GM18868 (cell line): ENCODE measurements around the gene RBM12.

Experiments
- ATAC-seq: cut with Tn5 transposase; IDR thresholded peaks from one replicate; pipeline ENCODE4 v1.9.1; 2021; ENCODE audit warnings: mild to moderate bottlenecking, moderate library complexity; ENCODE audit not compliant: unreplicated experiment

Gene RBM12

DNA sequence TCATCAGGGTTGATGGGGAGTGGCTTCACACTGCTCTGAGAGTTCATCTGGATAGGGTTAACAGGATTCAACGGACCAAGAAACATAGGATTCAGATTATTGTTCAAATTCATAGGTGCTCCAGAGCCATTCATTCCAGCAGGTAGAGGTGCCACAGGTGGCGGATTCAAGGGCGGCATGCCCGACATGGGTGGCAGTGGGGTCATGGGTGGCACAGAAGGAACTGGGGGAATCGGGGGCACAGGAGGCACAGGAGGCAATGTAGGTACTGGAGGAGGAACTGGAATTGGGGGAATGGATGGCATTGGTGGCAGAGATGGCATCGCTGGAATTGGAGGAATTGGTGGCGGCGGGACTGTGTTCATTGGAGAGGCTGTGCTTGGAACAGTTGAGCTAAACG is 10.3 kb downstream of the RBM12 start:
- no peak for ATAC-seq

DNA sequence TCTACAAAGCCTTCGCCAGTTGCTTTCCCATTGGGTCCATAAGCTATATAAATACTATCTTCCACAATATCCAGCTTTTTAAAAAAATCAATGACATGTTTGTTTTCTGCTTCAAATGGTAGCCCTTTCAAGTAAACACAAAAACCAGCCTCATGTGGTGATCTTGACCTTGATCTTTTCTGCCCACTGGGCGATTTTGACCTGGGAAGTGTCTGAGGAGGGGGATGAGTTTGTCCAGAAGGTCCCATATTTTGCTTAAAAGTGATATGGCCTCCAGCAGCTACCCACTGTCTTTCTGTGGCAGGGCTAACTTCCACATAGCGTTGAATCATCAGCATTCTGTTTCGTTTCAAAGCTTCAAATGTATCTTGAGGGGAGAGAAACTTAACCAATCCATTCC is 10.8 kb downstream of the RBM12 start:
- no peak for ATAC-seq

GRCh38 chr20:35653430-35653734 is 11.3 kb downstream of the RBM12 start:
- no peak for ATAC-seq

GRCh38 chr20:35652641-35653429 is 11.9 kb downstream of the RBM12 start:
- no peak for ATAC-seq

- no peak for ATAC-seq
Observed at GRCh38 chr20:35651958-35652357, 12.7 kb downstream of the RBM12 start.

- no peak for ATAC-seq
Observed at GRCh38 chr20:35650632-35651031, 14.1 kb downstream of the RBM12 start.

GRCh38 chr20:35648836-35649235 is 15.9 kb downstream of the RBM12 start:
- ATAC-seq: no peak

- ATAC-seq: no peak
Observed at GRCh38 chr20:35644806-35645205, 19.9 kb downstream of the RBM12 start.

GRCh38 chr20:35643045-35643444 is 21.7 kb downstream of the RBM12 start:
- ATAC-seq: no peak

DNA sequence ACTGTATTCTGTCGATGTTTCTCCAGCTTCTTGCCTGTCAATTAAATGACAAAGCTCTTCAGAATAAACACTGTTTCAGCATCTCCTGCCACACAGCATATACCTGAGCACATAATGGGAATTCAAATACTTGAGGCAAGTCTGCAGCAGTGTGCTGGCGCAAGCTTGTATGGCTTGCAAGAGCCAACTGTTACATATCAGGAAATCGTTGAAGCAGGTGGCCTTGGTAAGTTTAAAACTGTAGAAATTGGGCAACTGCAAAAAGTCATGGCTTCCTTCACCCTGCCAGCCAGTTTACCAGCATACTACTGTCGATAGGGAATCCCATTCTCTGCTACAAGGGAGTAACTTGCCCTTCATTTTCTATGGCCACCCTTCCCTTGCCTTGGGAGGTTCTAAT is 23.0 kb downstream of the RBM12 start:
- no peak for ATAC-seq

GRCh38 chr20:35640724-35641123 is 24.0 kb downstream of the RBM12 start:
- ATAC-seq: no peak

DNA sequence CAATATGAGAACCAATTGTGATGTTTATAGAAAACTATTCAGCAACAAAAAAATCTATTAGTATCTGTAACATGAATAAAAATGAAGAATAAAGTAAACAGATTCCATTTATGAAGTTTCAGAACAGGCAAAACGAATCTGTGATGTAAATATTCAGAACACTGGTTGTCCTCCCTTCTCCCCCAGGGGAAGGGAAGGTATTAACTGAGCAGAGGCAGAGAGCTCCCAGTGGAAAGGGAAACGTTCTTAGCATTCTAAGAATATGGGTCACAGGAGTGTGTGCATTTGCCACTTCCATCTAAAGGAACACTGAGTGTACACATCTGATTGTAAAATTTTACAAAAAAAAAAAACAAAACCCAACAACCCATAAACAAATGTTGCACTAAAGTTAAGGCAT is 25.9 kb downstream of the RBM12 start:
- no peak for ATAC-seq

DNA sequence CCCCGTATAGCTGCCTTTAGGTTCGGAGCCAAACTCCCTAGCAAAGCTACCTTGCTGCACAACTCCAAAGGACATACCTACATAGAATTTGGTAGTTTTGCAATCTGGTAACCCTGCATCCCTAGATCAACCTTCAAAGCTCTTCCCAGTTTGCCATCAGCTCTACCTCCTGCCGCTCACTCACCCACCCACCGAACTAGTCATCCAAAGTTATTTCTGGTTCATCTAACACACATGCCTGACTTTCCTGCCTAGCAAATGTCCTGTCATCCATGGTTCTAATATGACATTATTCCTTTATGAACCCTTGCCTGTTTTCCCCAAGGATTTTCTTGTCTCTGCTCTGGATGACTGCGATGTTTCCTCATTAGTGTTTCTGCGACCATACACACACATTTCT is 27.4 kb downstream of the RBM12 start:
- no peak for ATAC-seq

DNA sequence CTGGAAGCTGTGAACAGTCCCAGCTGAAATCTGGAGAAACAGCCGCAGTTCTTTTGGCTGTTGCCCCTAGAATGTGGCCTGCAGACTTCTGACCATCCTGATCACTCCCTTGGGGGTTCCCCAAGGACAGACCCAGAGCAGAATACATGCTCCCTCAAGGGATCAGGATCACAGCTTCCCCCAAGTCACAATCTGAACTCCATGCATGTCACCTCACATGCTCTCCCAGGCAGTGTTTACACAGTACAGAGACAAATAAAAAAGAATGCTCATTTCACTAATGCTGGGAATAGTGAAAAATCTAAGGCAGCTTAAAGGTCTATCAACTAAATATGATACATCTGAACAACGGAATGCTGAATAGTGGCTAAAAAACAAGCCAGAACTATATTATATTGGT is 28.6 kb downstream of the RBM12 start:
- no peak for ATAC-seq

DNA sequence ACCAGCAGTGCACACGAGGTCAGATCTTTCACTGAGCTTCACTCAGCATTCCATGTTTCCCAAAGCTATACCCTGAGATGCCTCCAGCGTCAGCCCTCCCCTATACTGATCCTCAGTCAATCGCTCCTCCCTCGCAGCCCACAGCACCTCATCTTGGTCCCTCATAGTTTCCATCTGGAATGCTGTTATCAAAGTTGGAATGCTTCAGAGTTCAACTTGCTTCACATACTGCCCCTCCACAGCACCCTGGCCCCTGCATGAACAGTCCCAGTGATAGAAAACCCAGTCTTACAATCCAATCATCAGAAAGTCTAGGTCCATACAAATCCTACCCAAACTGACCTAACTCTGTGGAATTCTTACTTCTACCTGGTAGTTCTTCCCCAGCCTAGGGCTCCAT is 29.0 kb downstream of the RBM12 start:
- ATAC-seq: no peak

DNA sequence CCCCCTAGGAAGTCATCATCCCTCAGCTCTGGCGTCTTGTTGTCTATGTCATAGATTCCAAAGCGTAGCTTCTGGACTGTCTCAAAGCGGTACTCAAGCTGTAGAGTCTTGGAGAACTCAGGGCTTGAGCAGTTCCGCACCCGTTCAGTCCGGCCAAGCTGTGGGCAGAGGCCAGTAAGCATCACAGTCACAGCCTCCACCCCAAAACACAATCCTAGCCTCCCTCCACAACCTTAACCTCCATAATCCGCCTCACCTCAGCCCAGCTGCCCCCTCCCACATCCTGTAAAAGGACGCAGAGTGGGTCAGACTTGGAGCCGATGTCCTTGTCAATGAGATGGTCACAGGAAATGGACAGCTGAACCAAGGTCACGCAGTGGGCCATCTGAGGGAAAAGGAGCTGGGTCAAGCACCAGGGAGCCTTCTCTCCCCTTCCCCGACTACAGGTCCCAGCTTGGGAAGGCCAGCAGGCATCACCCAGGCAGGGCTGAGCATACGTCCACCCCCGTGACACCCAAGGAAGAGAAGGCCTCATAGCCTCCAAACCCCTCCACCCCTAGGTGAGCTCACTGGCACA is 32.1 kb downstream of the RBM12 start:
- no peak for ATAC-seq

DNA sequence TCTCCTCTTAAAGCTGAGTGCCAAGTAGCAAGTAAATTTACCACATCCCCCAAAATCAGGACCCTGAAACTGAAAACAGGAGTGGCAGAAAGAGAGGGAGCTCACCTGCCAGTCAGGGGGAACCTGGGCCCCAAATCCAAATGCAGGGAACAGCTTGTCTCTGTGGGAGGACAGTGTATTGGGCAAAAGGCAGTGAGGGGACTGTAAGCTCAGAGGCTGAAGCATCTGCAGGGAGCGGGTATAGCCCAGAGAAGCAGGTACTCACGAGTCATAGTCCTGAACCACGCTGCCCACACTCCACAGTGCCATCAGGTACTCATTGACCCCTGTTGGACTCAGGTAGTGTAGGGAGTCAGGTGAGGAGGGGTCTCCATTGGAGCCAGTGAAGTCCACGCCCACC is 34.1 kb downstream of the RBM12 start:
- no peak for ATAC-seq

DNA sequence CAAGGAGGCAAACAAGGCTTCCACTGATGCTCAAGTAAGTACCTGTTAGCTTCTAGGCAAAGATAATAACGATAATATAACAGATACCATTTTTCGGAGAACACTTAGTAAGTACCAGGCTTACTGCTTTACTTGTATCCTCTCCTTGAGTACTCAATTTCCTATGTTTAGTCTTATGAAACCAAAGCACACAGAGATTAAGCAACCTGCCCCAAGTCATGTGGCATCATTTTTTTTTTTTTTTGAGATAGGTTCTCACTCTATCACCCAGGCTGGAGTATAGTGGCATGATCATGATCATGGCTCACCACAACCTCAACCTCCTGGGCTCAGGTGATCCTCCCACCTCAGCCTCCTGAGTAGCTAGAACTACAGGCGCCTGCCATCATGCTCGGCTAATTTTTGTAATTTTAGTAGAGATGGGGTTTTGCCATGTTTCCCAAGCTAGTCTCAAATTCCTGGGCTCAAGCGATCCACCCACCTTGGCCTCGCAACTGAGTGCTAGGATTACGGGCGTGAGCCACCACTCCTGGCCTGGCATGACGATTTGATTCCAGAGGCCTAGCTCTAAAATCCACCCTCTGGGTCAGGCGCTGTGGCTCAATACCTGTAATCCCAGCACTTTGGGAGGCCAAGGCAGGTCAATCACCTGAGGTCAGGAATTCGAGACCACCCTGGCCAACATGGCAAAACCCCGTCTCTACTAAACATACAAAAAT is 35.1 kb downstream of the RBM12 start:
- ATAC-seq: no peak

- ATAC-seq: no peak
Observed at GRCh38 chr20:35627121-35627520, 37.6 kb downstream of the RBM12 start.

- ATAC-seq: no peak
Observed at GRCh38 chr20:35626386-35627001, 38.2 kb downstream of the RBM12 start.

- ATAC-seq: no peak
Observed at GRCh38 chr20:35625584-35626385, 38.9 kb downstream of the RBM12 start.
